Adrenal gland (tissue), 5 donors: ENCODE data around the gene PGPEP1.

Experiments used
- POLR2A ChIP-seq, 2 donors: fragments of 450-650 bp; IDR thresholded peaks; one replicate each; pipeline ENCODE4 v1.6.1; 2017; ENCODE audit warnings: antibody characterized with exemption in 2 of 2, mild to moderate bottlenecking in 2 of 2, moderate library complexity in 1 of 2
- TF ChIP-seq, protein P1 (sequence below), 6 experiments: fragments of 450-650 bp in 4 of 6; fragments of 200-600 bp in 2 of 6; sonication (generic) in 1 of 6; IDR thresholded peaks; 1 replicate in 5 of 6; 2 replicates in 1 of 6; pipeline versions ENCODE4 v1.5.1 to v1.8.0; 2016 to 2021; ENCODE audit warnings: antibody characterized with exemption in 6 of 6, mild to moderate bottlenecking in 2 of 6, moderate library complexity in 1 of 6
- donor health status: DM: no; HTN: no; CAD: no.

DNA sequence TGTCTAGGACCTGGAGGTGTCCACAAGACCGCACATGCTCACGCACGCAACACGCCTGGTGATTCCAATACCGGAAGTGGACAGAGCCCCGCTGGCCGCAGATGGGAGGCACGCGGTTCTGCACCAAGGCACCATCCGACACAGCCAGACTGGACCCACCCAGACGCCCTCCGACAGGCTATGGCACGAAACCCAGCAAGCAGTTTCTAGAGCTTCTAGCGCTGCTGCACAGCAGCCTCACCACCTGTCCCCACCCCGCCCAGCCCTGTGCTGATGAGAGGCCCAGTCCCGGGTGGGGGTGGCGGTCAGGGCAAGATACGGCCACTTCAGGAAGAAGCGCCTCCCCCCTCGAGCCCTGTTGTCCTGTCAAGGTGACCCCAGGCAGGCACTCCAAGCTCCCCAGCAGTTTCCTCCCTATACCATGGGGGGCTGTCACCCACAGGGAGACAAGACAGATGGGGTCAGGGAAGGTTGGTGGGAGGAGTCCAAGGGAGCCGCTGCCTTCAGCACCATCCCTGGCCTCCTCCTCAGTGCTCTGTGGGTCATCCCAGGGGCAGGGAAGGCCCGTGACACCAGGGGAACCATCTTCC is 28.8 kb upstream of the PGPEP1 start:
- TF ChIP-seq POLR2A (IDR thresholded peaks at IDR 0.05): no peak
- TF ChIP-seq, protein P1, sequence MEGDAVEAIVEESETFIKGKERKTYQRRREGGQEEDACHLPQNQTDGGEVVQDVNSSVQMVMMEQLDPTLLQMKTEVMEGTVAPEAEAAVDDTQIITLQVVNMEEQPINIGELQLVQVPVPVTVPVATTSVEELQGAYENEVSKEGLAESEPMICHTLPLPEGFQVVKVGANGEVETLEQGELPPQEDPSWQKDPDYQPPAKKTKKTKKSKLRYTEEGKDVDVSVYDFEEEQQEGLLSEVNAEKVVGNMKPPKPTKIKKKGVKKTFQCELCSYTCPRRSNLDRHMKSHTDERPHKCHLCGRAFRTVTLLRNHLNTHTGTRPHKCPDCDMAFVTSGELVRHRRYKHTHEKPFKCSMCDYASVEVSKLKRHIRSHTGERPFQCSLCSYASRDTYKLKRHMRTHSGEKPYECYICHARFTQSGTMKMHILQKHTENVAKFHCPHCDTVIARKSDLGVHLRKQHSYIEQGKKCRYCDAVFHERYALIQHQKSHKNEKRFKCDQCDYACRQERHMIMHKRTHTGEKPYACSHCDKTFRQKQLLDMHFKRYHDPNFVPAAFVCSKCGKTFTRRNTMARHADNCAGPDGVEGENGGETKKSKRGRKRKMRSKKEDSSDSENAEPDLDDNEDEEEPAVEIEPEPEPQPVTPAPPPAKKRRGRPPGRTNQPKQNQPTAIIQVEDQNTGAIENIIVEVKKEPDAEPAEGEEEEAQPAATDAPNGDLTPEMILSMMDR (IDR thresholded peaks at IDR 0.05): no peak
